HFF-Myc (cell line): ENCODE measurements around the gene SLC37A3.

Experiments
- DNase-seq: peaks from one replicate; pipeline ENCODE4 v3.0.0-alpha.2; 2011; ENCODE audit warnings: low read depth; ENCODE audit errors: extremely low read depth
- H3K4me3 ChIP-seq: replicated peaks from 2 replicates; pipeline ENCODE4 v1.5.1; 2011; ENCODE audit warnings: low read depth, mild to moderate bottlenecking, control low read depth, low read length
- TF ChIP-seq, protein P1 (sequence below): IDR thresholded peaks from 2 replicates; pipeline ENCODE4 v1.5.1; 2012; ENCODE audit warnings: mild to moderate bottlenecking, low read depth, low read length, control low read depth; ENCODE audit errors: missing control alignments

SLC37A3 gene

DNA sequence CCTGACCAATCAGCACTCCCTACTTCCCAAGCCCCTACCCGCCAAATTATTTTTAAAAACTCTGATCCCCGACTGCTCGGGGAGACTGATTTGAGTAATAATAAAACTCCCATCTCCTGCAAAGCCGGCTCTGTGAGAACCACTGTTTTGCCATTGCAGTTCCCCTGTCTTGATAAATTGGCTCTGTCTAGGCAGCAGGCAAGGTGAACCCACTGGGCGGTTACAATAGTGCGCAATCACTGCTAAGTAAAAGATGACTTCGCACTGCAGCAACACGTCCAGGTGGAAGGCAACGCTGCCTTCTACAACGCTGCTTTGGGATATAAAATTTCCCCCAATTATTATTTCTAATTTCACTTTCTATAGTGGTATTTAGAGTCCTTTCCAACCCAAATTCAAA, 8.9 kb downstream of the SLC37A3 start:
- TF ChIP-seq, protein P1, sequence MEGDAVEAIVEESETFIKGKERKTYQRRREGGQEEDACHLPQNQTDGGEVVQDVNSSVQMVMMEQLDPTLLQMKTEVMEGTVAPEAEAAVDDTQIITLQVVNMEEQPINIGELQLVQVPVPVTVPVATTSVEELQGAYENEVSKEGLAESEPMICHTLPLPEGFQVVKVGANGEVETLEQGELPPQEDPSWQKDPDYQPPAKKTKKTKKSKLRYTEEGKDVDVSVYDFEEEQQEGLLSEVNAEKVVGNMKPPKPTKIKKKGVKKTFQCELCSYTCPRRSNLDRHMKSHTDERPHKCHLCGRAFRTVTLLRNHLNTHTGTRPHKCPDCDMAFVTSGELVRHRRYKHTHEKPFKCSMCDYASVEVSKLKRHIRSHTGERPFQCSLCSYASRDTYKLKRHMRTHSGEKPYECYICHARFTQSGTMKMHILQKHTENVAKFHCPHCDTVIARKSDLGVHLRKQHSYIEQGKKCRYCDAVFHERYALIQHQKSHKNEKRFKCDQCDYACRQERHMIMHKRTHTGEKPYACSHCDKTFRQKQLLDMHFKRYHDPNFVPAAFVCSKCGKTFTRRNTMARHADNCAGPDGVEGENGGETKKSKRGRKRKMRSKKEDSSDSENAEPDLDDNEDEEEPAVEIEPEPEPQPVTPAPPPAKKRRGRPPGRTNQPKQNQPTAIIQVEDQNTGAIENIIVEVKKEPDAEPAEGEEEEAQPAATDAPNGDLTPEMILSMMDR, result no peak
- H3K4me3 ChIP-seq, result no peak overlapping the region
- no peak for DNase-seq

DNA sequence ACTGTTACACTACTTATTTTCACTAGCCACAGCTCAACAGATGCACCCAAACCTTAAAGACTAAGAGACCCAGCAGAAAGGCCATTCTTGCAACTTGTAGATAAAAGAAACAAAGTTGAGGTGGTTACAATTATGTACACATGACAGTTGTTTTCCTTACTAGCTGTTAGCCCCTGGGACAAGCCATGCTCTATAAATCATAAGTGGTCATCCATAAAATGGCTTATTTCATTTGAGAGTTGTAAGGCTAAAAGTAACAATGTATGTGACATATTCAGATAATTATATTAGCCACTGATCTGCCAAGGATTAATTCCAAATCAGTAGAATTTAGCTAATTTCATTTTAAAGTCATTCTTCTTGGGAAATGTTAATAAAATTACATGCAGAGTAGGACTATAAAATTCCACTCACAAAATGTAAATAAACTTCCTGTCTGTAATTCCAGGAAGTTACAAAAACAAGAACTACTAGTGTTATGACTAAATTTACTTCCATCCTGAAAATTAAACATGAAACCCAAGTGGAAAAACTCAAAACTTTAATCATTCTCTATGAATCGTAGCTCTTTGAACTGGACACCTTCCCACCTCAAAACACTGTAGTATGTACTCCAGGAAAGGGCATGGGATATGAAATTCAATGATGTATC, 13.3 kb downstream of the SLC37A3 start:
- TF ChIP-seq, protein P1, result no peak
- H3K4me3 ChIP-seq, result no peak overlapping the region

DNA sequence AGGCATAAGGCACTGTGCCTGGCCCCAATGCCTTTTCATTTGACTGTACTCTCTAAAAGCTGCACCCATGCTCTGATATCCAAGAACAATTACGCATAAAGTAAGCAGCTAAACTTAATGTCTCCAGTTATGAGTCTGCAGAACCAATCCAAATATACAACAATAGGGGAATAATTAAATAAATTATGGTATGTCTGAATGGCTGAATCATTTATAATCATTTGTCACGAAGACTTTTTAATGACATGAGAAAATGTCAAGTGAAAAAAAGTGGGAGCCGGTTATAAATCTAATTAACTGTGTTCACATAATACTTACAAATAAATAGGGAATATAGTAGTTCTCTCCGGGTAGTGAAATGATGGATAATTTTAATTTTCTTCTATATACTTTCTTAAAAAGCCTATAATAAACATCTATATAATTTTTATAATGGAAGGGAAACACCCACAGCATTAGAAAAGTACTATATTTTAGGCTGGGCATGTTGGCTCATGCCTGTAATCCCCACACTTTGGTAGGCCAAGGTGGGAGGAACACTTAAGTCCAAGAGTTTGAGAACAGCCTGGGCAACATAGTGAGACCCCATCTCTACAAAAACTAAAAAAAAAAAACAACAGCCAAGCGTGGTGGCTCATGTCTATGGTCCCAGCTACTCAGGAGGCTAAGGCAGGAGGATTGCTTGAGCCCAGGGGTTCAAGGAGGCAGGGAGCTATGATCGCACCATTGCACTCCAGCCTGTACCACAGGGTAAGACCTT, 14.2 kb downstream of the SLC37A3 start:
- no peak for DNase-seq
- TF ChIP-seq, protein P1, result no peak
- no peak overlapping the region for H3K4me3 ChIP-seq

More for the DNA sequence above, 13.3 kb downstream of the SLC37A3 start:
- no peak for DNase-seq

DNA sequence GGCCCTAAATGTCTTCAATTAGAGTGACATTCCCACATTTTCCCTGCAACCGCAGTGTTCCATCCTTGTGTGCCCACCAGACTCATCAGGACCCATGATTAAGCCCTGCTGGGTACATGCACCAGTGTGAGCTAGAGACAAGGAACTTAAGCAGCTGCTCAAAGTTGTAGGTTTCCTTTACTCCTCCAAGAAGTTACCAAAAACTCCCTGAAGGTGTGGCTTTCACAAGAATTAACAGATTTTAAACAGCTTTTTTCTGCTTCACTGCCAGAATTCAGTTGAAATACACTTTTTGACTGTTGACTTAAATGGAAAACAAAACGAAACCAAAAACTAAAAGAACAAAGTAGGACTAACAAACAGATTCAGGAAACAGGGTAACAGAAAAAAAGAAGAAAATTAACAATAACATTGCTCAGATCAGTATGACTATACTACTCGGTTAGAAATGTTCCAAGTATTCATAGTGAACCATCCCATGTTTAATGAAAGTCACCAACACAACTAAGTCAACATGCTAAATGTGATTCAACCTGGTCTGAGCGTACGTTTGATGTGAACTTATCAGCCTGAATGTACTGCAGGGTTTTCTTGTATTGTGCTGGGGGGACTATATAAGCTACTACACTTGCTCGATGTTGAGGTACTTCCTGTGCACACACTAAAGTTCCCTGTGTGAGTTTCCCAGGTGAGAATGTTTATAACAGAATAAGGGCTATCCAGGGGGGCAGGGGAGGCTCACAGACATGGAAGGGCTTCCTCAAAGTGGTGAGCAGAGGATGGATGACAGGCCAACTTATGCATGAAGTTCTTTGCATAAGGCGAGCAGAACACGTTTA, 22.2 kb downstream of the SLC37A3 start:
- H3K4me3 ChIP-seq, result no peak overlapping the region
- DNase-seq, result no peak
- TF ChIP-seq, protein P1, result no peak

DNA sequence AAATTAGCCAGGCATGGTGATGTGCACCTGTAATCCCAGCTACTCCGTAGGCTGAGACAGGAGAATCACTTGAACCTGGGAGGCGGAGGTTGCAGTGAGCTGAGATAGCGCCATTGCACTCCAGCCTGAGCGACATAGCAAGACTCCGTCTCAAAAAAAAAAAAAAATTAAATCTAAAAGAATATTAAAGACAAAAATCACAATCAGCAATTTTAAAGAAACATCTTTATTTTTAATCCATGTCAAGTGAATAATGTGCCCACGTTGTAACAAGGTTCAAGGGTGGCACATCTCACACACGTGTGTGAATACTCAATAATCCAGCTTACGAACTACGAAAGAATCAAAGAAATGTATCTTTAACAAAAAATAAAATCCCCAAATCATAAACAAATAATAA, 23.0 kb downstream of the SLC37A3 start:
- TF ChIP-seq, protein P1, result no peak
- no peak overlapping the region for H3K4me3 ChIP-seq
- no peak for DNase-seq

DNA sequence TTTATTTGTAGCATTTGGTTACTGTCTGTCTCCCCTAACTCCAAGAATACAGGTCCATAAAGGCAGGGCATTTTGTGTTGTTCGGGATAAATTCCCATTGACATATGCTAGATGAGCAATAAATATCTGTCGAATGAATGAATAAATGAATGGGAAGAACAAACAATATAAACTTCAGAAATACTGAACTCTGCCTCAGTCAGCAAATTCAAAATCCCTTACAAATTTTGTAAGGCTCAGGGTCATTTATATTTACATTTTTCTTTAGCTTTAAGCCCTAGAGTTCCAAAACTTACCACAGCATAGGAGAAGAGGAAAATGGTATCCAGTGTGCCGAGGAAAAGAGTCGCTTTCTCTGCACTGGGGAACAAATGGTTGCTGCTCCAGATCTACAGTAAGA, 29.0 kb downstream of the SLC37A3 start:
- H3K4me3 ChIP-seq, result no peak overlapping the region
- DNase-seq, result no peak
- TF ChIP-seq, protein P1, result no peak
